Stimulated activated CD4-positive, alpha-beta T cell treated with anti-CD3 and anti-CD28 coated beads, Interleukin-2, amount 100 ng/mL, for 24 hours (primary cell): ENCODE results near the gene FAM32A.
"Not testable (repeated sequence)": the region's sequence is repeated elsewhere in the genome, so short reads cannot be mapped to it uniquely, and the experiment has no call there.

Experiments used
- DNase-seq, 2 donors: peaks; one replicate each; pipeline ENCODE4 v3.0.0-alpha.2; 2020

The FAM32A gene

GRCh38 chr19:16166417-16166816, 18.8 kb upstream of the FAM32A start:
- no peak for DNase-seq

- DNase-seq = no peak
Observed at GRCh38 chr19:16167055-16167454, 18.2 kb upstream of the FAM32A start.

- no peak for DNase-seq
Observed at GRCh38 chr19:16168465-16169081, 16.6 kb upstream of the FAM32A start.

GRCh38 chr19:16170134-16170533, 15.1 kb upstream of the FAM32A start:
- no peak for DNase-seq

- no peak for DNase-seq
Observed at GRCh38 chr19:16175954-16176353, 9.3 kb upstream of the FAM32A start.

GRCh38 chr19:16178866-16179265, 6.3 kb upstream of the FAM32A start:
- DNase-seq = not testable (repeated sequence)

GRCh38 chr19:16180611-16181010, 4.6 kb upstream of the FAM32A start:
- no peak for DNase-seq

- no peak for DNase-seq
Observed at GRCh38 chr19:16184665-16185122, 516 bp upstream of the FAM32A start.

GRCh38 chr19:16185768-16186123, 536 bp downstream of the FAM32A start:
- DNase-seq = peak; percentile 51 to 57

GRCh38 chr19:16188521-16188920, 3.3 kb downstream of the FAM32A start:
- no peak for DNase-seq

- no peak for DNase-seq
Observed at GRCh38 chr19:16190198-16190597, 5.0 kb downstream of the FAM32A start.

GRCh38 chr19:16190736-16191135, 5.5 kb downstream of the FAM32A start:
- no peak for DNase-seq

GRCh38 chr19:16191216-16191908, 6.2 kb downstream of the FAM32A start:
- DNase-seq = no peak

- DNase-seq = no peak
Observed at GRCh38 chr19:16193466-16193865, 8.3 kb downstream of the FAM32A start.

GRCh38 chr19:16197188-16197621, 12.0 kb downstream of the FAM32A start:
- DNase-seq = no peak

GRCh38 chr19:16197622-16198369, 12.6 kb downstream of the FAM32A start, which contains the start of gene AP1M1:
Gene AP1M1, plus strand, starts transcription at chr19:16197911. Its CDS starts 116 bp downstream, at chr19:16198027.
- peak; percentile 99 to 100 for DNase-seq

GRCh38 chr19:16198370-16198651, 13.1 kb downstream of the FAM32A start:
- DNase-seq = no peak

- DNase-seq = no peak
Observed at GRCh38 chr19:16199275-16199932, 14.2 kb downstream of the FAM32A start.

- DNase-seq = no peak
Observed at GRCh38 chr19:16200038-16201010, 15.1 kb downstream of the FAM32A start.

GRCh38 chr19:16201011-16201391, 15.8 kb downstream of the FAM32A start:
- DNase-seq = no peak

GRCh38 chr19:16202320-16203255, 17.4 kb downstream of the FAM32A start:
- DNase-seq = no peak
